Esophagus squamous epithelium (tissue), 4 donors: ENCODE measurements around the gene TAGLN.

ENCODE experiments used
- POLR2A ChIP-seq, 4 donors: fragments of 450-650 bp; IDR thresholded peaks; one replicate each; pipeline ENCODE4 v1.6.1; 2017; ENCODE audit warnings: antibody characterized with exemption in 4 of 4, mild to moderate bottlenecking in 4 of 4, moderate library complexity in 3 of 4
- TF ChIP-seq, protein P1 (sequence below), 6 experiments: fragments of 450-650 bp in 4 of 6; fragments of 200-600 bp in 2 of 6; sonication (generic) in 2 of 6; IDR thresholded peaks; one replicate each; pipeline ENCODE4 v1.5.1; 2016 to 2019; ENCODE audit warnings: antibody characterized with exemption in 6 of 6, mild to moderate bottlenecking in 4 of 6, moderate library complexity in 4 of 6

DNA sequence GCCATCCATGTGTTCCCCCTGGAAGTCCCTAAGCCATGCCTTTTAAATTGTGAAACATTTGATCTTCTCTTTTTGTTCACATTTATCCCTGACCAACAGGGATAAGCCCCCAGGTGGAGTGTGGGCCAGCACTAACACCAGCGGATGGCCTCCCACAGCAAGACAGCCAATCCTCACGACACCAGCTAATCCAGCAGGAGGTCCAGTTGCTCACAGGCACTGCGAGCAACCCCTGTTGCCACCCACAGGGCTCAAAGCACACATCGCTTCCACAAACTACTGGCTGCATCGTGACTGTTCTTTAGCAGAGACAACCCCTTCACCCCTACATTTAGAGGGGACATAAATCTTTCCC is 30.7 kb downstream of the TAGLN start:
- TF ChIP-seq, protein P1, sequence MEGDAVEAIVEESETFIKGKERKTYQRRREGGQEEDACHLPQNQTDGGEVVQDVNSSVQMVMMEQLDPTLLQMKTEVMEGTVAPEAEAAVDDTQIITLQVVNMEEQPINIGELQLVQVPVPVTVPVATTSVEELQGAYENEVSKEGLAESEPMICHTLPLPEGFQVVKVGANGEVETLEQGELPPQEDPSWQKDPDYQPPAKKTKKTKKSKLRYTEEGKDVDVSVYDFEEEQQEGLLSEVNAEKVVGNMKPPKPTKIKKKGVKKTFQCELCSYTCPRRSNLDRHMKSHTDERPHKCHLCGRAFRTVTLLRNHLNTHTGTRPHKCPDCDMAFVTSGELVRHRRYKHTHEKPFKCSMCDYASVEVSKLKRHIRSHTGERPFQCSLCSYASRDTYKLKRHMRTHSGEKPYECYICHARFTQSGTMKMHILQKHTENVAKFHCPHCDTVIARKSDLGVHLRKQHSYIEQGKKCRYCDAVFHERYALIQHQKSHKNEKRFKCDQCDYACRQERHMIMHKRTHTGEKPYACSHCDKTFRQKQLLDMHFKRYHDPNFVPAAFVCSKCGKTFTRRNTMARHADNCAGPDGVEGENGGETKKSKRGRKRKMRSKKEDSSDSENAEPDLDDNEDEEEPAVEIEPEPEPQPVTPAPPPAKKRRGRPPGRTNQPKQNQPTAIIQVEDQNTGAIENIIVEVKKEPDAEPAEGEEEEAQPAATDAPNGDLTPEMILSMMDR (IDR thresholded peaks at IDR 0.05), result no peak
- no peak for TF ChIP-seq POLR2A (IDR thresholded peaks at IDR 0.05)
